DND-41 (cell line): ENCODE data around the gene MINDY4.

Experiments
- CTCF ChIP-seq: IDR thresholded peaks from 2 replicates; pipeline ENCODE4 v1.5.1; 2012; ENCODE audit warnings: borderline replicate concordance, low read length, moderate library complexity, mild to moderate bottlenecking; ENCODE audit not compliant: poor library complexity, severe bottlenecking; ENCODE audit errors: extremely low read depth
- EZH2 ChIP-seq: IDR thresholded peaks from 3 replicates; pipeline ENCODE4 v1.6.1; 2012; ENCODE audit warnings: borderline replicate concordance, low read depth, mild to moderate bottlenecking, moderate library complexity, low read length, inconsistent platforms; ENCODE audit not compliant: severe bottlenecking

GRCh38 chr7:30778255-30779025 is 7.2 kb downstream of the MINDY4 start:
- TF ChIP-seq EZH2 (no peak), CTCF (no peak)
